ENCODE data around the gene TENM4. TPM values are rescaled to one million over a fixed set of nuclear protein-coding genes. Genes with fewer than 3 reads are reported as not detected.

TENM4 gene
- total and polyA plus RNA-seq, 2 of the 8 experiments (the other 6 are each of a cell fraction or from before 2014, with no cell fraction given) = 3.5 to 7.2 TPM

MicroRNA genes within 50 kb of the gene (microRNA counts, 767-probe panel; counts per million panel counts)
- 879 counts per million, percentile 95 among the panel's probes with 10 or more counts for microRNA hsa-miR-708-5p

Small RNA genes within 50 kb of the gene (microRNA-seq; reads per million reads assigned to microRNA genes)
- gene MIR5579 (ENCODE audit: borderline microRNAs expressed in 2 of 2, borderline number of aligned reads in 2 of 2, borderline replicate concordance in 1 of 2) = 0 to 0.20 reads per million in 2 experiments
- 148 to 320 reads per million in 2 experiments for gene MIR708 (ENCODE audit: borderline microRNAs expressed in 2 of 2, borderline number of aligned reads in 2 of 2, borderline replicate concordance in 1 of 2)

Small RNA genes within 50 kb of the gene (small RNA-seq; reads per million reads assigned to genes)
- 1.2 reads per million for gene MIR5579 (ENCODE audit: insufficient read depth)
- gene MIR708 (ENCODE audit: insufficient read depth) = 198 reads per million, percentile 98 among the genes with 10 or more reads in this experiment
